IPS-11a (cell line): ENCODE data around the gene P2RX4.
"Not testable (repeated sequence)": the region's sequence is repeated elsewhere in the genome, so short reads cannot be mapped to it uniquely, and the experiment has no call there.

ENCODE experiments used
- H3K4me3 ChIP-seq: one replicate; pipeline ENCODE4 v1.5.1; 2013; ENCODE audit warnings: low read depth, low read length, control low read depth

The P2RX4 gene

GRCh38 chr12:121209624-121210572, at the start of gene P2RX4:
Gene P2RX4 (plus strand): TSS chr12:121210129. CDS start chr12:121210165, 36 bp downstream.
- H3K4me3 ChIP-seq, result peak within 1 kb of the TSS; percentile 85

DNA sequence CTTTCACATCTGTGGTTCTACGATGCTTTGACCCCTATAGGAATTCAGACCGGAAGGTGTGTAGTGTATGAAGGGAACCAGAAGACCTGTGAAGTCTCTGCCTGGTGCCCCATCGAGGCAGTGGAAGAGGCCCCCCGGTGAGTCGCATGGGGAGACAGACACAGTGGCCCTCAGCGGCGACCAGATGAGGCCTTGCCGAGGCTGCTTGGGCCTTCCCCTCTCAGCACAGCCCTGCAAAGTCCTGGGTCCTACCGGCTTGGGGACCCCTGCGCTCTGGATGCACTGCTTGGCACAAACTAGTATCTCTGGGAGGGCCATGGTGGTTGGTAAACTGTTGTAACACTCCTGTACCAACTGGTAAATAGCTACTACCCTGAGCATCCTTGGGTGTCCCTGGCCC, 47.5 kb upstream of the P2RX4 start:
- no peak overlapping the region for H3K4me3 ChIP-seq

DNA sequence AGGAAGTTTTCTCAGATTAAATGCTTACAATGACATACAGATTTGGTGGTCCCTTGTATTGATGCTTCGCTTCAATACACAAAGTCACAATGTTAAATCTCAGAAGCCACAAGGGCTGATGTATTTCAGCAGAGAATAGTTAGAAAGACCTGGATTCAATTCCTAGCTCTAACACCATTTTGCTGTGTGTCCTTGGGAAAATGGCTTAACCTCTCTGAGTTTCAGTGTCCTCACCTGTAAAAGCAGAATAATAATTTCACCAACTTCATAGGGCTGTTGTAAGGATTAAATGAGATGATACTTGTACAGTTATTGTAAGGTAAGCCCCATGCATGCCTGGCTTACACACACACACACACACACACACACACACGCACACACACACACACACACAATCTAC, 46.9 kb upstream of the P2RX4 start:
- H3K4me3 ChIP-seq, result no peak overlapping the region

DNA sequence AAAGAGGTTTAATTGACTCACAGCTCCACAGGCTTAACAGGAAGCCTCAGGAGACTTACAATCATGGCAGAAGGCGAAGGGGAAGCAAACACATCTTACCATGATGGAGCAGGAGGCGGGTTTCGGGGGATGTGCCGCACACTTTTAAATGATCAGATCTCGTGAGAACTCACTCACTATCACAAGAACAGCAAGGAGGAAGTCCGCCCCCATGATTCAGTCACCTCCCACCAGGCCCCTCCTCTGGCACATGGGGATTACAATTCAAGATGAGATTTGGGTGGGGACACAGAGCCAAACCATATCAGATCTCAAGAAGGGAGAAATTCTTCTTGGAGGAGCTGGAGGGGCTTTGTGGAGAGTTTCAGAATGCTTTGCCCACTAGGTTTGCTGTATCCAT, 45.1 kb upstream of the P2RX4 start:
- not testable (repeated sequence) for H3K4me3 ChIP-seq

DNA sequence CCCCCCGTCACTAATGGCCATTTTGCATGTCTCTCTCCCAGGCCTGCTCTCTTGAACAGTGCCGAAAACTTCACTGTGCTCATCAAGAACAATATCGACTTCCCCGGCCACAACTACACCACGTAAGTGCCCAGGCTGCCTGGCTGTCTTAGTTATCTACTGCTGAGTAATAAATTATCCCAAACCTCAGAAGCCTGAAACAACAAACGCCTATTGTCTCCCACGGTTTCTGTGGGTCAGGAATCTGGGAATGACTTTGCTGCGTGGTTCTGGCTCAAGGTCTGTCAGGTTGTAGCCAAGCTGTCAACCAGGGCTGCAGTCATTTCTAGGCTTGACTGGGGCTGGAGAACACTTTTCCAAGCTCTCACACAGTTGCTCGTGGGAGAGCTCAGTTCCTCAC, 44.6 kb upstream of the P2RX4 start:
- H3K4me3 ChIP-seq, result no peak overlapping the region

- H3K4me3 ChIP-seq, result no peak overlapping the region
Observed at GRCh38 chr12:121166356-121166755, 43.6 kb upstream of the P2RX4 start.

- no peak overlapping the region for H3K4me3 ChIP-seq
Observed at GRCh38 chr12:121167232-121167820, 42.6 kb upstream of the P2RX4 start.

GRCh38 chr12:121167951-121168350, 42.0 kb upstream of the P2RX4 start:
- no peak overlapping the region for H3K4me3 ChIP-seq

DNA sequence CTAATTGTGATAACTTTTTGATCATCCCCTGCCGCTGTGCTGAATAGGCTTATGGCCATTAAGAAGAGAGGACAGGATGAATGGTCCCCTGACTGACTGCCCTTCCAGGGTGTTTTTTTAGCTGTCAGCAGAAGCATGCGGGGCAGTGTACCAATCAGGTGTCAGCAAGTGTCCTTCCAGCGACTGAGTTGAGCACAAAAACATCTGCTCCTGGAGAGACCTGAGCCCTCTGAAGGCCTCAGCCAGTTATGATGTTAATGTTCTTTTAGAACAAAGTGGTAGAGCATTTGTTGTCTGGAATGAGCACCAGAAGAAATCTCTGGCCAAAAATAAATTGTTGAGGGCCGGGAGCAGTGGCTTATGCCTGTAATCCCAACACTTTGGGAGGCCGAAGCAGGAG, 39.8 kb upstream of the P2RX4 start:
- no peak overlapping the region for H3K4me3 ChIP-seq

- H3K4me3 ChIP-seq, result no peak overlapping the region
Observed at GRCh38 chr12:121170611-121171260, 39.2 kb upstream of the P2RX4 start.

DNA sequence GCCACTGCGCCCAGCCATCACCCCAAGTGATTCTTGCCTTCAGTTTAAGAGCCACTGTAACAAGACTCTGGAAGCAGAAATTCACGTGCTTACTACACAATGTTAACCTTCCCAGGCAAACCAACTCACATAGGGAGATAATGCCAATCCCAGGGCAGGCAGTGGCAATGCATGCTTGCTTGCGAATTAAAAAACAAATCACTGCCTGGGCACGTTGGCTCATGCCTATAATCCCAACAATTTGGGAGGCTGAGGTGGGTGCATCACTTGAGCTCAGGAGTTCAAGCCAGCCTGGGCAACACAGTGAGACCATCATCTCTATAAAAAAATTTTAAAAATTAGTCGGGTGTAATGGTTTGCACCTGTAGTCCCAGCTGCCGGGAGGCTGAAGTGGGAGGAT, 37.8 kb upstream of the P2RX4 start:
- no peak overlapping the region for H3K4me3 ChIP-seq

DNA sequence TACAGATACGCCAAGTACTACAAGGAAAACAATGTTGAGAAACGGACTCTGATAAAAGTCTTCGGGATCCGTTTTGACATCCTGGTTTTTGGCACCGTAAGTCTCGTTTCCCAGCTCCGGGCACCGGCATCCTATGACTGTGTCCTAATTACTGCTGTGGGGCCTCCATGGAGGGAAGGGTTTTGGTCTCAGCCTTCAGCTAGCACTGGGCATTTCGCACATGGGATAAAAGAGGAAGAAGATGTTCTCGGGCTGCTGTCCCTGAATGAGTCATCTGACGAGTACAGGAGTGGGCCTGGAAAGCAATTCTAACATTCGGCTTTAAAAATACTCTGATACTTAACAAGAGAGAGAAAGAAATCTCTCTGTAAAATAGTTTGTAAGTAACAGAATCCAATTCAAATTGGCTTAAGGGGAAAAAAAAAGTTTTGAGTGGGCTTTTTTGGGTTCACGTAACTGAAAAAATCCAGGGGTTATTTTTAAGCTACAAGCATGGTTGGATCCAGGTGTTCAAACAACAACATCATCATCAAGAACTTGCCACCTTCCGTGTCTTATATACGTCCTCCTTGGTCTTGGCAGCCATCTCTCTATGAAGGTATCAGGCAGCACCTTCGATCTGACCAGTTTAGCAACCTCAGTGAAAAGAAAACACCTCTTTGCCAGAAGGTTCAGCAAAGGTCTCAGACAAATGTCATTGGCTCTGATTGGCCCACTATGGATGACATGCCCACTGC, 34.4 kb upstream of the P2RX4 start:
- no peak overlapping the region for H3K4me3 ChIP-seq

DNA sequence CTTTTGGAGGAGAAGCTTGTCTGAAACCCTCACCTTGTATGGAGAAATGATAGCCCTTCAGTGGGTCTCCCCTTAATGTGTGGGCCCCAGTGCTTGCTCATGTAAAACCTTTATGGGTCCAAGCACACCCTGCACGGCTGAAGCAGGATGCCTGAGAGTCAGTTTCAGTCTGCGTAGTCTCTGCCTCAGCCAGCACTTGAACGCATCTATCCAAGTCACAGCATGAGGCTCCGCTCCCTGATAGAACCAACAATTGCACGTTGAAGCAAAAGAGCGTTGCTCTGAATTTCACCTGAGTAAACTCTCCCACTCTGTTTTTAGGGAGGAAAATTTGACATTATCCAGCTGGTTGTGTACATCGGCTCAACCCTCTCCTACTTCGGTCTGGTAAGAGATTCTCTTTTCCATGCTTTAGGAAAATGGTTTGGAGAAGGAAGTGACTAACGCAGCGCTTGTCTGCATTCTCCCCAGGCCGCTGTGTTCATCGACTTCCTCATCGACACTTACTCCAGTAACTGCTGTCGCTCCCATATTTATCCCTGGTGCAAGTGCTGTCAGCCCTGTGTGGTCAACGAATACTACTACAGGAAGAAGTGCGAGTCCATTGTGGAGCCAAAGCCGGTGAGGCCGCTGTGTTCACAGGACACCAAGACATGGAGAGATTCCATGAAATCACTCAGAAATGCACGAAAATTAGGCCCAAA, 33.0 kb upstream of the P2RX4 start:
- H3K4me3 ChIP-seq, result no peak overlapping the region

- H3K4me3 ChIP-seq, result no peak overlapping the region
Observed at GRCh38 chr12:121181181-121181580, 28.7 kb upstream of the P2RX4 start.

GRCh38 chr12:121182222-121182893, 27.6 kb upstream of the P2RX4 start:
- no peak overlapping the region for H3K4me3 ChIP-seq

DNA sequence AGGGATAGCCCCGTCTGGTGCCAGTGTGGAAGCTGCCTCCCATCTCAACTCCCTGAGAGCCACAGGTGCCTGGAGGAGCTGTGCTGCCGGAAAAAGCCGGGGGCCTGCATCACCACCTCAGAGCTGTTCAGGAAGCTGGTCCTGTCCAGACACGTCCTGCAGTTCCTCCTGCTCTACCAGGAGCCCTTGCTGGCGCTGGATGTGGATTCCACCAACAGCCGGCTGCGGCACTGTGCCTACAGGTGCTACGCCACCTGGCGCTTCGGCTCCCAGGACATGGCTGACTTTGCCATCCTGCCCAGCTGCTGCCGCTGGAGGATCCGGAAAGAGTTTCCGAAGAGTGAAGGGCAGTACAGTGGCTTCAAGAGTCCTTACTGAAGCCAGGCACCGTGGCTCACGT, 25.5 kb upstream of the P2RX4 start:
- no peak overlapping the region for H3K4me3 ChIP-seq

DNA sequence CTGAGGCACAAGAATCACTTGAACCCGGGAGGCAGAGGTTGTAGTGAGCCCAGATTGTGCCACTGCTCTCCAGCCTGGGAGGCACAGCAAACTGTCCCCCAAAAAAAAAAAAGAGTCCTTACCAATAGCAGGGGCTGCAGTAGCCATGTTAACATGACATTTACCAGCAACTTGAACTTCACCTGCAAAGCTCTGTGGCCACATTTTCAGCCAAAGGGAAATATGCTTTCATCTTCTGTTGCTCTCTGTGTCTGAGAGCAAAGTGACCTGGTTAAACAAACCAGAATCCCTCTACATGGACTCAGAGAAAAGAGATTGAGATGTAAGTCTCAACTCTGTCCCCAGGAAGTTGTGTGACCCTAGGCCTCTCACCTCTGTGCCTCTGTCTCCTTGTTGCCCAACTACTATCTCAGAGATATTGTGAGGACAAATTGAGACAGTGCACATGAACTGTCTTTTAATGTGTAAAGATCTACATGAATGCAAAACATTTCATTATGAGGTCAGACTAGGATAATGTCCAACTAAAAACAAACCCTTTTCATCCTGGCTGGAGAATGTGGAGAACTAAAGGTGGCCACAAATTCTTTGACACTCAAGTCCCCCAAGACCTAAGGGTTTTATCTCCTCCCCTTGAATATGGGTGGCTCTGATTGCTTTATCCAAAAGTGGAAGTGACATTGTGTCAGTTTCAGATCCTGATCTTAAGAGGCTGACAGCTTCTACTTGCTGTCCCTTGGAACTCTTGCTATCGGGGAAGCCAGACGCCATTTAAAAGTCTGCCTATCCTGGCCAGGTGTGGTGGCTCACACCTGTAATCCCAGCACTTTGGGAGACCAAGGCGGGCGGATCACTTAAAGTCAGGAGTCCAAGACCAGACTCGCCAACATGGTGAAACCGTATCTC, 24.7 kb upstream of the P2RX4 start:
- H3K4me3 ChIP-seq, result no peak overlapping the region

DNA sequence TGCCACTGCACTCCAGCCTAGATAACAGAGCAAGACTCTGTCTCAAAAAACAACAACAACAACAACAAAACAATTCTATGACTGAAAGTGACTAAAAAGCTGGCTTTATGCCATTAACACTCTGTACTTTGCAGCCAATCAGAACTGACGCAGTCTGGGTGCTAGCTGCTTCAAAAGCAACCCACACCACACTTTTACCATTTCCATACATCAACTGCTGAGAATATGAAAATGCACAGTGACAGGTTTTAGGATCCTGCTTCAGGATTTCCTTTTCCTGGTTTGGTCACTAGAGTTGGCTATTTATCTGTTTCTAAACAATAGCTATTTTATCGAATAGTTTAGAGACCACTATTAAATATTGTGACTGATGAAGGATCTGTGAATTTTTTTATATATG, 23.1 kb upstream of the P2RX4 start:
- H3K4me3 ChIP-seq, result no peak overlapping the region

GRCh38 chr12:121187501-121187900, 22.4 kb upstream of the P2RX4 start:
- H3K4me3 ChIP-seq, result no peak overlapping the region
